Measurements from ENCODE around the gene ZFP62. TPM values are rescaled to one million over a fixed set of nuclear protein-coding genes. Genes with fewer than 3 reads are reported as not detected.
A peak's percentile ranks its signal among the peaks of the same experiment; 100 is the strongest.

ZFP62 gene
- polyA plus RNA-seq, 1 experiment: 18.0 TPM

DNA sequence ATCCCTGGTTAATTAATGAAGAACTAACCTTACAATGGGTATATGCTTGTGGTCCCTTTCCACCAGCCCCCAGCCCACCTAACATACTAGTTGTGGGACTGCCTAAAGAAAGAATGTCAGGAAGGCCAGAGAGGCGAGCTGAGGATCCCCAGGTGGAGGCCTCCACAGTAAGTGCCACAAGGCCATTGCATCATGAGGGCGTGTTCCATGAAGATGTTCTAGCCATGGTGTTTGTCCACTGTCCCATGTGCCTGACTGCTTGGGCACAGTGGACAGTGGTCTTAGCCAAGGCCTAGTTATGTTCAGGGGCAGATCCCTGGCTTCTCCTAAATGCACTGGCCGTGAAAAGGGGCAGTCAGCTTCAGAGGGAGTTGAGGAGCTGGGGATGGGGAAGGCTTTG, 21.1 kb downstream of the ZFP62 start:
- POLR2A ChIA-PET: interaction anchor here (1.0 kb wide), 1 partner anchor 9 kb away, joined by 3 read pairs; no protein-coding TSS in a partner anchor
- CTCF ChIA-PET: no interaction called here
- no peaks in the 10 kb centered on the region for H3K9me3 ChIP-seq (ENCODE audit: control insufficient read depth, insufficient read depth, low read length)

DNA sequence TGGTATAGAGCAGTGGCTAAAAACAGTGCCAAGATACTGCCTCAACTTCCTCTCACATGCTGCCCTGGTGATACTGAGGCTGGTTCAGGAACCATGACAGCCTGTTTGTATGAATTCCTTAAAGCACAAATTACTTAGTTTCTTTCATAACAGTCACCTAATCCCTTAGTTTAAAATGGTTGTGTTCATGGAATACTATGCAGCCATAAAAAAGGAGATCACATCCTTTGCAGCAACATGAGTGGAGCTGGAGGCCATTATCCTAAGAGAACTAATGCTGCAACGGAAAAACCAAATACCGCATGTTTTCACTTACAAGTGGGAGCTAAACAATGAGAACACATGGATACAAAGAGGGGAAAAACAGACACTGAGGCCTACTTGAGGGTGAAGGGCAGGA, 21.8 kb downstream of the ZFP62 start:
- no peak overlapping the region for H3K27ac ChIP-seq (ENCODE audit: low read depth, low read length)
- TF ChIP-seq, protein P1, sequence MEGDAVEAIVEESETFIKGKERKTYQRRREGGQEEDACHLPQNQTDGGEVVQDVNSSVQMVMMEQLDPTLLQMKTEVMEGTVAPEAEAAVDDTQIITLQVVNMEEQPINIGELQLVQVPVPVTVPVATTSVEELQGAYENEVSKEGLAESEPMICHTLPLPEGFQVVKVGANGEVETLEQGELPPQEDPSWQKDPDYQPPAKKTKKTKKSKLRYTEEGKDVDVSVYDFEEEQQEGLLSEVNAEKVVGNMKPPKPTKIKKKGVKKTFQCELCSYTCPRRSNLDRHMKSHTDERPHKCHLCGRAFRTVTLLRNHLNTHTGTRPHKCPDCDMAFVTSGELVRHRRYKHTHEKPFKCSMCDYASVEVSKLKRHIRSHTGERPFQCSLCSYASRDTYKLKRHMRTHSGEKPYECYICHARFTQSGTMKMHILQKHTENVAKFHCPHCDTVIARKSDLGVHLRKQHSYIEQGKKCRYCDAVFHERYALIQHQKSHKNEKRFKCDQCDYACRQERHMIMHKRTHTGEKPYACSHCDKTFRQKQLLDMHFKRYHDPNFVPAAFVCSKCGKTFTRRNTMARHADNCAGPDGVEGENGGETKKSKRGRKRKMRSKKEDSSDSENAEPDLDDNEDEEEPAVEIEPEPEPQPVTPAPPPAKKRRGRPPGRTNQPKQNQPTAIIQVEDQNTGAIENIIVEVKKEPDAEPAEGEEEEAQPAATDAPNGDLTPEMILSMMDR (IDR thresholded peaks at IDR 0.05; ENCODE audit: low read depth, low read length): no peak
- ChIA-PET CTCF (no interaction called here), POLR2A (interaction anchor here (0.6 kb wide), 1 partner anchor 332 kb away, joined by 5 read pairs; no protein-coding TSS in a partner anchor)
- no peak overlapping the region for H3K4me3 ChIP-seq (ENCODE audit: low read depth, low read length)
- H3K27me3 ChIP-seq (ENCODE audit: control insufficient read depth, insufficient read depth, low read length): no peaks in the 10 kb centered on the region
- H3K9me3 ChIP-seq (ENCODE audit: control insufficient read depth, insufficient read depth, low read length): no peaks in the 10 kb centered on the region
- DNase-seq (ENCODE audit: low read depth, low spot score): no peak

More for the DNA sequence above, 21.1 kb downstream of the ZFP62 start:
- Histone ChIP-seq H3K27ac (ENCODE audit: low read depth, low read length) (no peak overlapping the region), H3K27me3 (ENCODE audit: control insufficient read depth, insufficient read depth, low read length) (no peaks in the 10 kb centered on the region), H3K4me3 (ENCODE audit: low read depth, low read length) (no peak overlapping the region)
- DNase-seq (ENCODE audit: low read depth, low spot score): no peak
- TF ChIP-seq, protein P1 (IDR thresholded peaks at IDR 0.05; ENCODE audit: low read depth, low read length): no peak

DNA sequence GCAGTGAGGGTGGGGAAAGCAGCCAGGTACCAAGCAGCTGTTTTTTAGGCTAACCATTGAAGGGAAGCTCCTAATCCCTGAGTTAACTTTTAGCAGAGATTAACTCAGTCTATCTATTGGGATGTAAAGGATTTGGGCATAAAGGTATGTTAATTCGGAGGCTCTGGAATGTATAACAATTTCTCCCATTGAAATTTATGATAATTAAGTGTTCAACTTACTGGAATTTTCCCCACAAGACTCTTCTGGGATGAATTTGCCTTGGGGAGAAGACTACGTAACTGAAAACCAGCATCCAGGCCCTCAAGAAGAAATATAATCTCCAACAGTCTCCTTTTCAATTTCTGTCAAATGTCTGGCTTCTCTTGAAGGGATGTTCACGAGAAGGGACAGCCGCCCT, 23.6 kb downstream of the ZFP62 start:
- CTCF ChIA-PET: interaction anchor here (2.0 kb wide), 1 partner anchor 32 kb away, joined by 8 read pairs; no protein-coding TSS in a partner anchor
- POLR2A ChIA-PET: interaction anchor here (0.5 to 1.2 kb wide), 2 partner anchors 10 to 27 kb away, joined by 3 read pairs; no protein-coding TSS in a partner anchor
- H3K27ac ChIP-seq (ENCODE audit: low read depth, low read length): no peak overlapping the region
- H3K9me3 ChIP-seq (ENCODE audit: control insufficient read depth, insufficient read depth, low read length): no peaks in the 10 kb centered on the region
- H3K4me3 ChIP-seq (ENCODE audit: low read depth, low read length): no peak overlapping the region
- no peak for DNase-seq (ENCODE audit: low read depth, low spot score)
- no peaks in the 10 kb centered on the region for H3K27me3 ChIP-seq (ENCODE audit: control insufficient read depth, insufficient read depth, low read length)
- TF ChIP-seq, protein P1 (IDR thresholded peaks at IDR 0.05; ENCODE audit: low read depth, low read length): no peak

DNA sequence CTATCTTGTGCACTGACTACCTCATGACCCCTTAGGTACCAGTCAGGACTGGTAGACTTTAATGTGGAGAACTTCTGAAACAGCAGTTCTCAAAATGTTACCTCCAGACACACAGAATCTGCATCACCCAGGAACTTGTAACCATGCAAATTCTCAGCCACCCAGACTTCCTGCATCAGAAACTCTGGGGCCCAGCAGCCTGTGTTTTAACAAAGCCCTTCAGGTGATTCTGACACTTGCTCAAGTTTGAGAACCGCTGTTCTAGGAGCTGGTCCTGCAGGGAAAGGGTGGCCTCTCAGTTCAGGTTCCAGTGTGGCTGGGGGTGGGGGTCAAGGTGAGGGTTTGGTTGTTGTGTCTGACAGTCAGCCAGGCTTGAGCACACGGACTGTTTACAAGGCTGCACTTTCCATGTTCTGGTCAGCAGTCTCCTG, 28.4 kb downstream of the ZFP62 start:
- ChIA-PET CTCF (interaction anchor here (1.0 kb wide), 1 partner anchor 28 kb away, joined by 4 read pairs; no protein-coding TSS in a partner anchor), POLR2A (interaction anchor here (0.5 to 1.1 kb wide), 2 partner anchors 30 to 295 kb away, joined by 3 to 6 read pairs; no protein-coding TSS in a partner anchor)
- Histone ChIP-seq H3K27ac (ENCODE audit: low read depth, low read length) (no peak overlapping the region), H3K27me3 (ENCODE audit: control insufficient read depth, insufficient read depth, low read length) (no peaks in the 10 kb centered on the region), H3K9me3 (ENCODE audit: control insufficient read depth, insufficient read depth, low read length) (peaks cover 14% of the 10 kb centered on the region), H3K4me3 (ENCODE audit: low read depth, low read length) (peak overlapping the region; percentile 73)
- TF ChIP-seq, protein P1 (IDR thresholded peaks at IDR 0.05; ENCODE audit: low read depth, low read length): no peak
- DNase-seq (ENCODE audit: low read depth, low spot score): no peak
